Activated T-helper 1 cell treated with anti-CD3 and anti-CD28 coated beads, Interleukin-12 subunit alpha, Interleukin-12 subunit beta, Interleukin-2, Interleukin-4 antibody, amounts not matched to agents 30 ng/mL and 10 ng/mL and 1 ng/mL, durations not matched to agents 14 hours and 24 hours and 36 hours (primary cell): ENCODE data around the gene LAIR1. TPM values are rescaled to one million over a fixed set of nuclear protein-coding genes. Genes with fewer than 3 reads are reported as not detected.
A peak's percentile ranks its signal among the peaks of the same experiment; 100 is the strongest.

Experiments used
- DNase-seq: peaks from one replicate; pipeline ENCODE4 v3.0.0; 2021; ENCODE audit warnings: low spot score
- H3K27ac Mint-ChIP-seq: one replicate; pipeline ENCODE4 v1.8.0; 2021; ENCODE audit warnings: mild to moderate bottlenecking, mixed read lengths
- H3K27me3 Mint-ChIP-seq: one replicate; pipeline ENCODE4 v1.8.0; 2022; ENCODE audit warnings: mild to moderate bottlenecking, moderate library complexity, mixed read lengths; ENCODE audit not compliant: insufficient read depth
- H3K36me3 Mint-ChIP-seq: one replicate; pipeline ENCODE4 v1.8.0; 2021; ENCODE audit warnings: low read depth, mixed read lengths
- H3K4me1 Mint-ChIP-seq: one replicate; pipeline ENCODE4 v1.8.0; 2021; ENCODE audit warnings: low read depth, mixed read lengths
- H3K4me3 Mint-ChIP-seq: one replicate; pipeline ENCODE4 v1.8.0; 2021; ENCODE audit warnings: mild to moderate bottlenecking, moderate library complexity, mixed read lengths
- H3K9me3 Mint-ChIP-seq: one replicate; pipeline ENCODE4 v1.8.0; 2021; ENCODE audit warnings: mixed read lengths
- intact Hi-C: fragments of 100-400 bp; cut with micrococcal nuclease; formaldehyde crosslinking; loops from one replicate; pipeline ENCODE4 v1.15.1; 2024
- total RNA-seq: library from RNA; stranded (reverse); gene quantifications from 2 replicates; pipeline ENCODE4 v1.2.3, GENCODE V29; 2022

The LAIR1 gene
- 9.2 and 9.4 TPM in 2 replicates for total RNA-seq

- peak; percentile 37 for DNase-seq
- Mint-ChIP-seq H3K4me1 (peaks cover 61% of the 10 kb centered on the region), H3K27ac (peak within 1 kb of the TSS; percentile 84), H3K9me3 (peaks cover 8% of the 10 kb centered on the region), H3K4me3 (peak within 1 kb of the TSS; percentile 88), H3K36me3 (peaks cover 6% of the 10 kb centered on the region), H3K27me3 (peaks cover 13% of the 10 kb centered on the region)
- intact Hi-C loops: loop anchor here (1.0 to 2.0 kb wide), 2 partner anchors 14 to 23 kb away; no protein-coding TSS in a partner anchor
Measured at GRCh38 chr19:54364775-54365257, at the start of gene LAIR1. TSS of gene LAIR1 (minus strand) at chr19:54364931. CDS start at chr19:54364804, 127 bp downstream.

GRCh38 chr19:54414156-54414555 is 49.4 kb upstream of the LAIR1 start:
- H3K36me3 Mint-ChIP-seq: peaks cover 7% of the 10 kb centered on the region
- intact Hi-C loops: no loop called here
- peaks cover 16% of the 10 kb centered on the region for H3K4me1 Mint-ChIP-seq
- no peak for DNase-seq
- peaks cover 9% of the 10 kb centered on the region for H3K9me3 Mint-ChIP-seq
- peaks cover 31% of the 10 kb centered on the region for H3K27me3 Mint-ChIP-seq
- no peak overlapping the region for H3K27ac Mint-ChIP-seq
- H3K4me3 Mint-ChIP-seq: no peak overlapping the region

GRCh38 chr19:54412877-54413276 is 48.1 kb upstream of the LAIR1 start:
- Mint-ChIP-seq H3K9me3 (peaks cover 14% of the 10 kb centered on the region), H3K27me3 (peaks cover 31% of the 10 kb centered on the region), H3K36me3 (peaks cover 7% of the 10 kb centered on the region), H3K4me1 (peaks cover 10% of the 10 kb centered on the region), H3K27ac (no peak overlapping the region), H3K4me3 (no peak overlapping the region)
- intact Hi-C loops: no loop called here
- DNase-seq: no peak

- Mint-ChIP-seq H3K27me3 (peaks cover 24% of the 10 kb centered on the region), H3K4me3 (no peak overlapping the region), H3K27ac (no peak overlapping the region), H3K4me1 (no peaks in the 10 kb centered on the region), H3K9me3 (peaks cover 19% of the 10 kb centered on the region), H3K36me3 (peaks cover 4% of the 10 kb centered on the region)
- DNase-seq: no peak
- intact Hi-C loops: no loop called here
Measured at GRCh38 chr19:54411033-54411432, 46.3 kb upstream of the LAIR1 start.

- Mint-ChIP-seq H3K27ac (peak overlapping the region; percentile 65), H3K9me3 (peaks cover 14% of the 10 kb centered on the region), H3K36me3 (peaks cover 1% of the 10 kb centered on the region), H3K4me1 (no peaks in the 10 kb centered on the region), H3K27me3 (peaks cover 8% of the 10 kb centered on the region), H3K4me3 (no peak overlapping the region)
- no peak for DNase-seq
- intact Hi-C loops: no loop called here
Measured at GRCh38 chr19:54408456-54409026, 43.8 kb upstream of the LAIR1 start.

GRCh38 chr19:54407780-54408179 is 43.0 kb upstream of the LAIR1 start:
- Mint-ChIP-seq H3K27me3 (peaks cover 6% of the 10 kb centered on the region), H3K9me3 (peaks cover 10% of the 10 kb centered on the region), H3K36me3 (no peaks in the 10 kb centered on the region), H3K4me3 (no peak overlapping the region), H3K27ac (no peak overlapping the region), H3K4me1 (no peaks in the 10 kb centered on the region)
- intact Hi-C loops: no loop called here
- no peak for DNase-seq

GRCh38 chr19:54405628-54406027 is 40.9 kb upstream of the LAIR1 start:
- H3K36me3 Mint-ChIP-seq: no peaks in the 10 kb centered on the region
- DNase-seq: no peak
- intact Hi-C loops: no loop called here
- H3K9me3 Mint-ChIP-seq: peaks cover 10% of the 10 kb centered on the region
- H3K27ac Mint-ChIP-seq: no peak overlapping the region
- no peaks in the 10 kb centered on the region for H3K4me1 Mint-ChIP-seq
- H3K27me3 Mint-ChIP-seq: peaks cover 6% of the 10 kb centered on the region
- no peak overlapping the region for H3K4me3 Mint-ChIP-seq

GRCh38 chr19:54403054-54403453 is 38.3 kb upstream of the LAIR1 start:
- no peak overlapping the region for H3K27ac Mint-ChIP-seq
- no peak overlapping the region for H3K4me3 Mint-ChIP-seq
- intact Hi-C loops: no loop called here
- no peaks in the 10 kb centered on the region for H3K4me1 Mint-ChIP-seq
- H3K36me3 Mint-ChIP-seq: no peaks in the 10 kb centered on the region
- peaks cover 7% of the 10 kb centered on the region for H3K9me3 Mint-ChIP-seq
- DNase-seq: no peak
- peaks cover 2% of the 10 kb centered on the region for H3K27me3 Mint-ChIP-seq

- Mint-ChIP-seq H3K4me3 (no peak overlapping the region), H3K27me3 (peaks cover 2% of the 10 kb centered on the region), H3K9me3 (no peaks in the 10 kb centered on the region), H3K36me3 (no peaks in the 10 kb centered on the region), H3K27ac (no peak overlapping the region), H3K4me1 (no peaks in the 10 kb centered on the region)
- no peak for DNase-seq
- intact Hi-C loops: no loop called here
Measured at GRCh38 chr19:54400913-54401312, 36.2 kb upstream of the LAIR1 start.

- no peaks in the 10 kb centered on the region for H3K9me3 Mint-ChIP-seq
- H3K4me3 Mint-ChIP-seq: no peak overlapping the region
- intact Hi-C loops: no loop called here
- no peak overlapping the region for H3K27ac Mint-ChIP-seq
- peaks cover 2% of the 10 kb centered on the region for H3K27me3 Mint-ChIP-seq
- no peak for DNase-seq
- H3K4me1 Mint-ChIP-seq: no peaks in the 10 kb centered on the region
- H3K36me3 Mint-ChIP-seq: no peaks in the 10 kb centered on the region
Measured at GRCh38 chr19:54399189-54399588, 34.5 kb upstream of the LAIR1 start.

GRCh38 chr19:54395685-54396084 is 31.0 kb upstream of the LAIR1 start:
- H3K9me3 Mint-ChIP-seq: no peaks in the 10 kb centered on the region
- intact Hi-C loops: no loop called here

GRCh38 chr19:54393381-54393780 is 28.6 kb upstream of the LAIR1 start:
- no peak for DNase-seq
- Mint-ChIP-seq H3K4me3 (no peak overlapping the region), H3K36me3 (no peaks in the 10 kb centered on the region), H3K27ac (no peak overlapping the region), H3K27me3 (peaks cover 10% of the 10 kb centered on the region), H3K9me3 (no peaks in the 10 kb centered on the region), H3K4me1 (peaks cover 26% of the 10 kb centered on the region)
- intact Hi-C loops: loop anchor here (5.0 kb wide), 1 partner anchor 161 kb away; no protein-coding TSS in a partner anchor

More at GRCh38 chr19:54395685-54396084, 31.0 kb upstream of the LAIR1 start:
- no peak overlapping the region for H3K4me3 Mint-ChIP-seq
- peaks cover 7% of the 10 kb centered on the region for H3K4me1 Mint-ChIP-seq
- H3K27me3 Mint-ChIP-seq: peaks cover 10% of the 10 kb centered on the region
- H3K27ac Mint-ChIP-seq: no peak overlapping the region
- no peak for DNase-seq
- no peaks in the 10 kb centered on the region for H3K36me3 Mint-ChIP-seq

GRCh38 chr19:54392105-54392504 is 27.4 kb upstream of the LAIR1 start:
- peaks cover 10% of the 10 kb centered on the region for H3K27me3 Mint-ChIP-seq
- intact Hi-C loops: loop anchor here (5.0 kb wide), 1 partner anchor 160 kb away; no protein-coding TSS in a partner anchor
- peaks cover 38% of the 10 kb centered on the region for H3K4me1 Mint-ChIP-seq
- H3K27ac Mint-ChIP-seq: no peak overlapping the region
- no peak overlapping the region for H3K4me3 Mint-ChIP-seq
- DNase-seq: no peak
- no peaks in the 10 kb centered on the region for H3K9me3 Mint-ChIP-seq
- no peaks in the 10 kb centered on the region for H3K36me3 Mint-ChIP-seq
